Body of pancreas (tissue), 4 donors: ENCODE measurements around the gene KRT34.

Experiments used
- POLR2A ChIP-seq, 3 donors: fragments of 450-650 bp; IDR thresholded peaks; one replicate each; pipeline ENCODE4 v1.6.1; 2016; ENCODE audit warnings: antibody characterized with exemption in 3 of 3, mild to moderate bottlenecking in 2 of 3
- TF ChIP-seq, protein P1 (sequence below), 7 experiments: fragments of 450-650 bp in 4 of 7; fragments of 200-600 bp in 3 of 7; sonication (generic) in 3 of 7; IDR thresholded peaks; one replicate each; pipeline ENCODE4 v1.5.1; 2016 to 2019; ENCODE audit warnings: antibody characterized with exemption in 7 of 7

- TF ChIP-seq, protein P1, sequence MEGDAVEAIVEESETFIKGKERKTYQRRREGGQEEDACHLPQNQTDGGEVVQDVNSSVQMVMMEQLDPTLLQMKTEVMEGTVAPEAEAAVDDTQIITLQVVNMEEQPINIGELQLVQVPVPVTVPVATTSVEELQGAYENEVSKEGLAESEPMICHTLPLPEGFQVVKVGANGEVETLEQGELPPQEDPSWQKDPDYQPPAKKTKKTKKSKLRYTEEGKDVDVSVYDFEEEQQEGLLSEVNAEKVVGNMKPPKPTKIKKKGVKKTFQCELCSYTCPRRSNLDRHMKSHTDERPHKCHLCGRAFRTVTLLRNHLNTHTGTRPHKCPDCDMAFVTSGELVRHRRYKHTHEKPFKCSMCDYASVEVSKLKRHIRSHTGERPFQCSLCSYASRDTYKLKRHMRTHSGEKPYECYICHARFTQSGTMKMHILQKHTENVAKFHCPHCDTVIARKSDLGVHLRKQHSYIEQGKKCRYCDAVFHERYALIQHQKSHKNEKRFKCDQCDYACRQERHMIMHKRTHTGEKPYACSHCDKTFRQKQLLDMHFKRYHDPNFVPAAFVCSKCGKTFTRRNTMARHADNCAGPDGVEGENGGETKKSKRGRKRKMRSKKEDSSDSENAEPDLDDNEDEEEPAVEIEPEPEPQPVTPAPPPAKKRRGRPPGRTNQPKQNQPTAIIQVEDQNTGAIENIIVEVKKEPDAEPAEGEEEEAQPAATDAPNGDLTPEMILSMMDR (IDR thresholded peaks at IDR 0.05): no peak
- no peak for TF ChIP-seq POLR2A (IDR thresholded peaks at IDR 0.05)
These were observed 41.6 kb downstream of the KRT34 start for GRCh38 chr17:41340494-41340893.
